Esophagus squamous epithelium (tissue), 4 donors: ENCODE results near the gene PPP2R3A.

ENCODE experiments used
- POLR2A ChIP-seq, 4 donors: fragments of 450-650 bp; IDR thresholded peaks; one replicate each; pipeline ENCODE4 v1.6.1; 2017; ENCODE audit warnings: antibody characterized with exemption in 4 of 4, mild to moderate bottlenecking in 4 of 4, moderate library complexity in 3 of 4
- TF ChIP-seq, protein P1 (sequence below), 6 experiments: fragments of 450-650 bp in 4 of 6; fragments of 200-600 bp in 2 of 6; sonication (generic) in 2 of 6; IDR thresholded peaks; one replicate each; pipeline ENCODE4 v1.5.1; 2016 to 2019; ENCODE audit warnings: antibody characterized with exemption in 6 of 6, mild to moderate bottlenecking in 4 of 6, moderate library complexity in 4 of 6

- TF ChIP-seq, protein P1, sequence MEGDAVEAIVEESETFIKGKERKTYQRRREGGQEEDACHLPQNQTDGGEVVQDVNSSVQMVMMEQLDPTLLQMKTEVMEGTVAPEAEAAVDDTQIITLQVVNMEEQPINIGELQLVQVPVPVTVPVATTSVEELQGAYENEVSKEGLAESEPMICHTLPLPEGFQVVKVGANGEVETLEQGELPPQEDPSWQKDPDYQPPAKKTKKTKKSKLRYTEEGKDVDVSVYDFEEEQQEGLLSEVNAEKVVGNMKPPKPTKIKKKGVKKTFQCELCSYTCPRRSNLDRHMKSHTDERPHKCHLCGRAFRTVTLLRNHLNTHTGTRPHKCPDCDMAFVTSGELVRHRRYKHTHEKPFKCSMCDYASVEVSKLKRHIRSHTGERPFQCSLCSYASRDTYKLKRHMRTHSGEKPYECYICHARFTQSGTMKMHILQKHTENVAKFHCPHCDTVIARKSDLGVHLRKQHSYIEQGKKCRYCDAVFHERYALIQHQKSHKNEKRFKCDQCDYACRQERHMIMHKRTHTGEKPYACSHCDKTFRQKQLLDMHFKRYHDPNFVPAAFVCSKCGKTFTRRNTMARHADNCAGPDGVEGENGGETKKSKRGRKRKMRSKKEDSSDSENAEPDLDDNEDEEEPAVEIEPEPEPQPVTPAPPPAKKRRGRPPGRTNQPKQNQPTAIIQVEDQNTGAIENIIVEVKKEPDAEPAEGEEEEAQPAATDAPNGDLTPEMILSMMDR (IDR thresholded peaks at IDR 0.05) = no peak
- no peak for TF ChIP-seq POLR2A (IDR thresholded peaks at IDR 0.05)
Observed at GRCh38 chr3:136050250-136050649, 84.7 kb downstream of the PPP2R3A start.
